Stimulated activated CD8-positive, alpha-beta memory T cell treated with anti-CD3 and anti-CD28 coated beads, Interleukin-15, amount 100 ng/mL, for 4 hours (primary cell): ENCODE data around the gene MYH14.
A peak's percentile ranks its signal among the peaks of the same experiment; 100 is the strongest.
"Not testable (repeated sequence)": the region's sequence is repeated elsewhere in the genome, so short reads cannot be mapped to it uniquely, and the experiment has no call there.

Experiments
- DNase-seq, 2 donors: peaks; one replicate each; pipeline ENCODE4 v3.0.0-alpha.2; 2020; ENCODE audit warnings: low read depth in 2 of 2

MYH14 gene

GRCh38 chr19:50318438-50318837, 115.0 kb downstream of the MYH14 start:
- DNase-seq: no peak

- no peak for DNase-seq
Measured at GRCh38 chr19:50319156-50319555, 115.7 kb downstream of the MYH14 start.

GRCh38 chr19:50320051-50320450, 116.6 kb downstream of the MYH14 start:
- DNase-seq: no peak

GRCh38 chr19:50320596-50320995, 117.2 kb downstream of the MYH14 start:
- no peak for DNase-seq

- DNase-seq: no peak
Measured at GRCh38 chr19:50321831-50322230, 118.4 kb downstream of the MYH14 start.

GRCh38 chr19:50322234-50322633, 118.8 kb downstream of the MYH14 start:
- DNase-seq: no peak

- no peak for DNase-seq
Measured at GRCh38 chr19:50322931-50323781, 119.7 kb downstream of the MYH14 start.

GRCh38 chr19:50323782-50324133, 120.3 kb downstream of the MYH14 start:
- no peak for DNase-seq

- no peak for DNase-seq
Measured at GRCh38 chr19:50324331-50324730, 120.9 kb downstream of the MYH14 start.

GRCh38 chr19:50325310-50326100, 122.1 kb downstream of the MYH14 start:
- peak; percentile 31 to 36 for DNase-seq

GRCh38 chr19:50326101-50326664, 122.8 kb downstream of the MYH14 start:
- no peak for DNase-seq

GRCh38 chr19:50327013-50327412, 123.6 kb downstream of the MYH14 start:
- DNase-seq: no peak

GRCh38 chr19:50327461-50328223, 124.2 kb downstream of the MYH14 start:
- no peak for DNase-seq

- no peak for DNase-seq
Measured at GRCh38 chr19:50328224-50328872, 124.9 kb downstream of the MYH14 start.

- DNase-seq: no peak
Measured at GRCh38 chr19:50328873-50329145, 125.4 kb downstream of the MYH14 start.

GRCh38 chr19:50329146-50329925, 125.9 kb downstream of the MYH14 start, which contains the start of gene KCNC3:
Gene KCNC3, minus strand, starts transcription at chr19:50329377. Its CDS starts 295 bp downstream, at chr19:50329082.
- DNase-seq: peak; percentile 56 to 92

GRCh38 chr19:50329926-50330294, 126.5 kb downstream of the MYH14 start:
- DNase-seq: not testable (repeated sequence)

- DNase-seq: peak; percentile 36 to 63
Measured at GRCh38 chr19:50330365-50331078, 127.1 kb downstream of the MYH14 start.

- no peak for DNase-seq
Measured at GRCh38 chr19:50331221-50331993, 128.0 kb downstream of the MYH14 start.

GRCh38 chr19:50331994-50332243, 128.5 kb downstream of the MYH14 start:
- no peak for DNase-seq
